ENCODE data around the gene TMPRSS4. TPM values are rescaled to one million over a fixed set of nuclear protein-coding genes. Genes with fewer than 3 reads are reported as not detected.

Gene TMPRSS4
- total and polyA plus RNA-seq, 2 of the 13 experiments (the other 11 are each of a cell fraction or from before 2014, with no cell fraction given): 0.32 TPM; not detected in 1

DNA sequence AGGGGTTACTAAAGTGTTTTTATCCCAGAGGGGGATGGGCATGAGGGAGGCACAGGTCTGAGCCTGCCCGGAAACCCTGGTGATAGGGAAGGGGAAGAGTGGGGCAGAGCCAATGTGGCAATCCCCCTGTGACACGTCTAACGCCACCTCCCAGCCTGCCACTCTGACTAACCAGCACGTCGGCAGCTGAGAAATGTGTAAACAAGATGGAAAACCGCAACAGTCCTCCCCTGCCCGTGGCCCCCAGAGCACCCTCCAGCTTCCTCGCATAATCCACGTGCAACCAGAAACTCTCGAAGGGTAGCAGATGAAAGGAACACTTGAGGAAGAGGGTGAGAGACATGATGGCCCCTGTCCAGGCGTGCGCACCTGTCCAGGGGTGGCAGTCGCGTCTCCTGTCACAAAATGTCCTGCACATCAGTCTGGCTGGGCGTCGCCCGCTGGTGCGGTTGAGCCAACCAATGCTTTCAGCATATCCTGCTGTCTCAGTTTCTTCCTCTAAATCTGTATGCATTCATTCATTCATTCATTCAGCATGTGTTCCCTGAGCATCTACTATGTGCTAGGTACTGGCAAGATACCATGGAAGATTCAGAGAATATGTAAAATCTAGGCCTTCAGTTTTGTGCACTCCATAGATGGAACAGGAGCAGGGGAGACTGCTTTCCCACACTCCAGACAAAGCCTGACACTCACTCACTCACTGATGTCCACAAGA lies 4.5 kb downstream of the TMPRSS4 start (continued):
- TF ChIP-seq, protein P1, sequence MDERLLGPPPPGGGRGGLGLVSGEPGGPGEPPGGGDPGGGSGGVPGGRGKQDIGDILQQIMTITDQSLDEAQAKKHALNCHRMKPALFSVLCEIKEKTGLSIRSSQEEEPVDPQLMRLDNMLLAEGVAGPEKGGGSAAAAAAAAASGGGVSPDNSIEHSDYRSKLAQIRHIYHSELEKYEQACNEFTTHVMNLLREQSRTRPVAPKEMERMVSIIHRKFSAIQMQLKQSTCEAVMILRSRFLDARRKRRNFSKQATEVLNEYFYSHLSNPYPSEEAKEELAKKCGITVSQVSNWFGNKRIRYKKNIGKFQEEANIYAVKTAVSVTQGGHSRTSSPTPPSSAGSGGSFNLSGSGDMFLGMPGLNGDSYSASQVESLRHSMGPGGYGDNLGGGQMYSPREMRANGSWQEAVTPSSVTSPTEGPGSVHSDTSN (CRISPR knock-in tag; IDR thresholded peaks at IDR 0.05): no peak
- TF ChIP-seq ZNF441 (CRISPR knock-in tag; IDR thresholded peaks at IDR 0.05; ENCODE audit: borderline replicate concordance) (no peak), CBX5 (CRISPR knock-in tag; IDR thresholded peaks at IDR 0.05; ENCODE audit: borderline replicate concordance) (no peak), FIP1L1 (IDR thresholded peaks at IDR 0.05; ENCODE audit: borderline replicate concordance, insufficient read depth, low read depth, low read length) (no peak), ZSCAN31 (CRISPR knock-in tag; IDR thresholded peaks at IDR 0.05; ENCODE audit: low read depth) (no peak), RARG (CRISPR knock-in tag; IDR thresholded peaks at IDR 0.05; ENCODE audit: low read depth) (no peak), SMARCE1 (IDR thresholded peaks at IDR 0.05; ENCODE audit: borderline replicate concordance) (no peak), FOXK1 (CRISPR knock-in tag; IDR thresholded peaks at IDR 0.05; ENCODE audit: borderline replicate concordance, low read depth) (0 out of 2 replicates have a peak, but pooled peaks have one; percentile 16), FOXM1 (CRISPR knock-in tag; IDR thresholded peaks at IDR 0.05) (no peak), NR2F6 (IDR thresholded peaks at IDR 0.05) (no peak), NR2F6 (CRISPR knock-in tag; IDR thresholded peaks at IDR 0.05) (peak; percentile 26; the same call in 1 of the 2 replicates), ATRX (CRISPR knock-in tag; IDR thresholded peaks at IDR 0.05; ENCODE audit: borderline replicate concordance) (no peak)
- TF ChIP-seq, protein P2, sequence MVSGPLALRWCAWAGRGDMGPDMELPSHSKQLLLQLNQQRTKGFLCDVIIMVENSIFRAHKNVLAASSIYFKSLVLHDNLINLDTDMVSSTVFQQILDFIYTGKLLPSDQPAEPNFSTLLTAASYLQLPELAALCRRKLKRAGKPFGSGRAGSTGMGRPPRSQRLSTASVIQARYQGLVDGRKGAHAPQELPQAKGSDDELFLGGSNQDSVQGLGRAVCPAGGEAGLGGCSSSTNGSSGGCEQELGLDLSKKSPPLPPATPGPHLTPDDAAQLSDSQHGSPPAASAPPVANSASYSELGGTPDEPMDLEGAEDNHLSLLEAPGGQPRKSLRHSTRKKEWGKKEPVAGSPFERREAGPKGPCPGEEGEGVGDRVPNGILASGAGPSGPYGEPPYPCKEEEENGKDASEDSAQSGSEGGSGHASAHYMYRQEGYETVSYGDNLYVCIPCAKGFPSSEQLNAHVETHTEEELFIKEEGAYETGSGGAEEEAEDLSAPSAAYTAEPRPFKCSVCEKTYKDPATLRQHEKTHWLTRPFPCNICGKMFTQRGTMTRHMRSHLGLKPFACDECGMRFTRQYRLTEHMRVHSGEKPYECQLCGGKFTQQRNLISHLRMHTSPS (CRISPR knock-in tag; IDR thresholded peaks at IDR 0.05; ENCODE audit: low read depth): no peak

Data from HepG2 (cell line).